BJ (cell line): ENCODE measurements around the gene ELOVL6. TPM values are rescaled to one million over a fixed set of nuclear protein-coding genes. Genes with fewer than 3 reads are reported as not detected.

Source experiments
- CTCF ChIA-PET: fragments of 350-600 bp; formaldehyde crosslinking; extraction: SDS; loops from one replicate; lab custom pipeline; 2021; ENCODE audit warnings: antibody characterized with exemption, inconsistent platforms; lab: Yijun Ruan, JAX
- POLR2A ChIA-PET: fragments of 300-600 bp; sonication (Branson Sonifier 250); formaldehyde crosslinking; extraction: SDS; loops from one replicate; lab custom pipeline; 2021; ENCODE audit warnings: antibody characterized with exemption; lab: Charles Lee
- DNase-seq: peaks from one replicate; pipeline ENCODE4 v3.0.0-alpha.2; 2011; ENCODE audit warnings: low read depth
- H3K27me3 ChIP-seq: 2 replicates; pipeline ENCODE4 v1.6.0; 2011; ENCODE audit warnings: low read length; ENCODE audit not compliant: control insufficient read depth, insufficient read depth
- H3K36me3 ChIP-seq: 2 replicates; pipeline ENCODE4 v1.5.1; 2011; ENCODE audit warnings: low read length; ENCODE audit not compliant: control insufficient read depth, insufficient read depth
- H3K4me3 ChIP-seq: 2 replicates; pipeline ENCODE4 v1.5.1; 2011; ENCODE audit warnings: low read depth, mild to moderate bottlenecking, control low read depth, low read length
- CTCF ChIP-seq: IDR thresholded peaks from 2 replicates; pipeline ENCODE4 v1.5.1; 2011; ENCODE audit warnings: low read depth, mild to moderate bottlenecking, control low read depth, inconsistent platforms, low read length, moderate library complexity; ENCODE audit not compliant: insufficient read depth
- polyA plus RNA-seq: library from polyadenylated mRNA; depleted of rRNA; stranded (reverse); fragments of >200 nt; gene quantifications from 2 replicates; pipeline ENCODE4 v1.2.3, GENCODE V29; 2011

Gene ELOVL6
- polyA plus RNA-seq, 1 experiment: 7.6 TPM

DNA sequence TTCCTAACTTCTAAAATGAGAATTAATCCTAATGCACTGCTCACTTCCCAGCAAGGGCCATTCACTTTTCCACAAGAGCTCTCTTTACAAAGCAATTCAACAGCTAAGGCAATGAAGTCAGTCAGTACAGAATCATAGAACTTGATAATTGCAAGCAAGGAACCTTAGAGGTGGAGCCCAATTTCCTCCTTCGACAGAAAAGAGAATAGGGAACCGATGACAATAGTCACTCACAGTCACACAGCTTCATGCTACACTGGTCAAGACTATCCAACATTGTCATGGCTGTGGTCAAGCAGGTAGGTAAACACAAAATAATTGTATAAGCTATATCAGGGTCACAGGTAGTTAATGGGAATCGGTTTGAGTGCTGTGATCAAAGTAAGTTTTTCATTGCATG lies 90.0 kb downstream of the ELOVL6 start:
- Histone ChIP-seq H3K36me3 (no peaks in the 10 kb centered on the region), H3K4me3 (no peak overlapping the region), H3K27me3 (no peaks in the 10 kb centered on the region)
- CTCF ChIA-PET: interaction anchor here (1.0 kb wide), 1 partner anchor 98 kb away, joined by 3 read pairs; no protein-coding TSS in a partner anchor
- no peak for TF ChIP-seq CTCF
- POLR2A ChIA-PET: no interaction called here
- DNase-seq: no peak

DNA sequence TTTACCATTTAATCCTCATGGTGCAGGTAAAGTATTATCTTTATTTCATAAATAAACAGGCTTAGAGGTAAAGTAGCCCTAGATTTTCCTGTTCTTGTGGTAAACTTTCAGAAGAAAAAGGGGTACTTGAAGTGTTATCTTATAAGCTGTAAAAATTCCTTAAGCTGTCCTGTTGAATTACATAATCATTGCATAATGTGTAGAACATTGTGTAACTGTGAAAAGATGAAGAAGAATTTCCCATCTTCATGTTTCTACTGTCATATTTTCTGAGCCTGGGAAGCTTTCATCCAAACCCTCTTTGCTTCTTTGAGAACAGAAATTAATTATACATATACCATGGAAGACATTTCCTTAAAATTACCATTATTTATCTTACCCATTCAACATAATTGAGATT lies 90.5 kb downstream of the ELOVL6 start:
- no peak for TF ChIP-seq CTCF
- DNase-seq: no peak
- H3K4me3 ChIP-seq: no peak overlapping the region
- ChIA-PET CTCF (interaction anchor here (1.0 kb wide), 1 partner anchor 98 kb away, joined by 3 read pairs; no protein-coding TSS in a partner anchor), POLR2A (no interaction called here)
- no peaks in the 10 kb centered on the region for H3K27me3 ChIP-seq
- H3K36me3 ChIP-seq: no peaks in the 10 kb centered on the region

DNA sequence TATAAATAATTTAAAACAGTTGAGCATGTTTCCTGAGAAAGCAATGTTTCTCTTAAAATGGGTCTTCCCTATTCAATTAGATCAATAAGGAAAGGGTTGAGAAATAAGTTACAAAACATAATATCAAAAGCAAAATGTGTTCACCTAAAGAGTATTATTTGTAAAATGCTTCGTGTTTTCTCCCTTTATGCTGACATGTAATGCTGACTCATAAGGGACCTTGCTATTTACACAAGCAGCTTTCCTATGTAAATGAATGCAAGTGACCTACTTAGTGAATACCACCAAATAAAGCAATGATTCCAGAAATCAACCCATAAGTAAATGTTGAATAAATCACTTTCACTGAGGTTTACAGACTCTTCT lies 91.5 kb downstream of the ELOVL6 start:
- H3K36me3 ChIP-seq: no peaks in the 10 kb centered on the region
- TF ChIP-seq CTCF: no peak
- ChIA-PET CTCF (no interaction called here), POLR2A (interaction anchor here (0.6 kb wide), 1 partner anchor 15 kb away, joined by 3 read pairs; no protein-coding TSS in a partner anchor)
- H3K4me3 ChIP-seq: no peak overlapping the region
- H3K27me3 ChIP-seq: no peaks in the 10 kb centered on the region
- DNase-seq: no peak

DNA sequence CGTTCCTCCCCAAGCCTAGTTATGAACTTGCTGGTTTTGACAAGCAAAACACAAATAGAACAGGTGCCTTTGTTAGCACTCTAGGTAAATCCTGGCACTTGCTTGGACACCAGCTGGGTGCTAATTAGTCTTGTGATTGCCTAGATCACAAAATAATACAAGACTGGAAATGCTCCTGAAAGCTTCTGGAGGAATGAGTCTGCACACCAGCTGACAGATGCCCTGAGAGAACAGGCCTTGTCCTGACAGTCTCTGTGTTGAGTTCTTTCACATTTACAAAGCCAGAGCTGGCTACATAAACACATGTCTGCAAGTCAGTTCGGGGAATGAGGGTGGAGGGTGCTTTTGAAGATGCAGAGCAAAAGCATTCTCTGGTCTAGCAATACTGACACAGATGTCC lies 93.8 kb downstream of the ELOVL6 start:
- TF ChIP-seq CTCF: no peak

DNA sequence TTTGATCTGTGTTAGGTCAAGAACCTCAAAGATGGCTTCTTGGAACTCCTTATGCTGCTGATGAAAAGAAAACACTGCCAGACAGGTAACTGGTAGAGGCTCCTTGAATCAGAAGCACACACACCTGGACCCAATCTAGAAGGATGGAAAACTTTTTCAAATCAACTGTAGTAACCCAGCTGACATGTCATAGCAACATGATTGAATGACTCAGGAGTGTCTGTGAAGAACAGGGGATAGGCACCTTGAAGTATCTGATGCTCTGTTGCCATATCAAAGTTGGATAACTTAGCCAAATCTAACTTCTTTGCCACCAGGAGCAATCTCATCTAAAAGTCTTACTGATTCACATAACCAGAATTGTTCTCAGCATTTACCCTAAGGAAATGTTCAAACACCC lies 98.8 kb downstream of the ELOVL6 start:
- TF ChIP-seq CTCF: no peak
- no peak for DNase-seq
- Histone ChIP-seq H3K4me3 (no peak overlapping the region), H3K36me3 (no peaks in the 10 kb centered on the region), H3K27me3 (no peaks in the 10 kb centered on the region)
- POLR2A ChIA-PET: no interaction called here
- CTCF ChIA-PET: no interaction called here

More for the DNA sequence above, 93.8 kb downstream of the ELOVL6 start:
- Histone ChIP-seq H3K4me3 (no peak overlapping the region), H3K36me3 (no peaks in the 10 kb centered on the region), H3K27me3 (no peaks in the 10 kb centered on the region)
- DNase-seq: no peak
- POLR2A ChIA-PET: no interaction called here
- CTCF ChIA-PET: interaction anchor here (0.6 to 1.3 kb wide), 3 partner anchors 10 to 55 kb away, joined by 3 read pairs; no protein-coding TSS in a partner anchor
